GM18858 (cell line): ENCODE data around the gene BBS4.
A peak's percentile ranks its signal among the peaks of the same experiment; 100 is the strongest.
"Not testable (repeated sequence)": the region's sequence is repeated elsewhere in the genome, so short reads cannot be mapped to it uniquely, and the experiment has no call there.

Experiments
- ATAC-seq: cut with Tn5 transposase; IDR thresholded peaks from one replicate; pipeline ENCODE4 v1.9.1; 2021; ENCODE audit not compliant: unreplicated experiment

BBS4 gene, protein sequence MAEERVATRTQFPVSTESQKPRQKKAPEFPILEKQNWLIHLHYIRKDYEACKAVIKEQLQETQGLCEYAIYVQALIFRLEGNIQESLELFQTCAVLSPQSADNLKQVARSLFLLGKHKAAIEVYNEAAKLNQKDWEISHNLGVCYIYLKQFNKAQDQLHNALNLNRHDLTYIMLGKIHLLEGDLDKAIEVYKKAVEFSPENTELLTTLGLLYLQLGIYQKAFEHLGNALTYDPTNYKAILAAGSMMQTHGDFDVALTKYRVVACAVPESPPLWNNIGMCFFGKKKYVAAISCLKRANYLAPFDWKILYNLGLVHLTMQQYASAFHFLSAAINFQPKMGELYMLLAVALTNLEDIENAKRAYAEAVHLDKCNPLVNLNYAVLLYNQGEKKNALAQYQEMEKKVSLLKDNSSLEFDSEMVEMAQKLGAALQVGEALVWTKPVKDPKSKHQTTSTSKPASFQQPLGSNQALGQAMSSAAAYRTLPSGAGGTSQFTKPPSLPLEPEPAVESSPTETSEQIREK

GRCh38 chr15:72685925-72686794 is at the start of gene BBS4, which contains the start of gene HIGD2B:
Gene BBS4 (plus strand): TSS chr15:72686207. CDS start chr15:72686228, 21 bp downstream.
Gene HIGD2B (minus strand): TSS chr15:72686182. CDS start chr15:72676374, 9,808 bp downstream.
- ATAC-seq, result peak; percentile 76

GRCh38 chr15:72636519-72637282 is 49.3 kb upstream of the BBS4 start:
- ATAC-seq, result not testable (repeated sequence)

- not testable (repeated sequence) for ATAC-seq
Observed at GRCh38 chr15:72639759-72640483, 46.1 kb upstream of the BBS4 start.

- ATAC-seq, result not testable (repeated sequence)
Observed at GRCh38 chr15:72642271-72642670, 43.7 kb upstream of the BBS4 start.

GRCh38 chr15:72648631-72649253 is 37.3 kb upstream of the BBS4 start:
- not testable (repeated sequence) for ATAC-seq

GRCh38 chr15:72654397-72654796 is 31.6 kb upstream of the BBS4 start, which contains the start of gene GOLGA6B:
Gene GOLGA6B (plus strand): TSS chr15:72654697. CDS start chr15:72654738, 41 bp downstream.
- not testable (repeated sequence) for ATAC-seq

- not testable (repeated sequence) for ATAC-seq
Observed at GRCh38 chr15:72656014-72656413, 30.0 kb upstream of the BBS4 start.

GRCh38 chr15:72661081-72661480 is 24.9 kb upstream of the BBS4 start:
- ATAC-seq, result not testable (repeated sequence)

- not testable (repeated sequence) for ATAC-seq
Observed at GRCh38 chr15:72663931-72664330, 22.1 kb upstream of the BBS4 start.

DNA sequence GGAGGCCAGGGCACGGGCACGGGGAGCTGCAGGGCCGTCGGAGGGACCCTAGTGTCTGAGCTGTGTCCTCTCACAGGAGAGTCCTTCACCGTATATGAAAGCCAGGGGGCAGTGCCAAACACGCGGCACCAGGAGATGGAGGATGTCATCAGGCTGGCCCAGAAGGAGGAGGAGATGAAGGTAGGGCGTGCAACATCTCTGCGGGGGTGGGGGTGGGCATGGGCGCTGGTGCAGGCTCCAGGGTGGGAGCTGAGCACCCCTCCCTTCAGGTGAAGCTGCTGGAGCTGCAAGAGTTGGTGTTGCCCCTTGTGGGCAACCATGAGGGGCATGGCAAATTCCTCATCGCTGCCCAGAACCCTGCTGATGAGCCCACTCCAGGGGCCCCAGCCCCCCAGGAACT is 20.3 kb upstream of the BBS4 start:
- ATAC-seq, result not testable (repeated sequence)

DNA sequence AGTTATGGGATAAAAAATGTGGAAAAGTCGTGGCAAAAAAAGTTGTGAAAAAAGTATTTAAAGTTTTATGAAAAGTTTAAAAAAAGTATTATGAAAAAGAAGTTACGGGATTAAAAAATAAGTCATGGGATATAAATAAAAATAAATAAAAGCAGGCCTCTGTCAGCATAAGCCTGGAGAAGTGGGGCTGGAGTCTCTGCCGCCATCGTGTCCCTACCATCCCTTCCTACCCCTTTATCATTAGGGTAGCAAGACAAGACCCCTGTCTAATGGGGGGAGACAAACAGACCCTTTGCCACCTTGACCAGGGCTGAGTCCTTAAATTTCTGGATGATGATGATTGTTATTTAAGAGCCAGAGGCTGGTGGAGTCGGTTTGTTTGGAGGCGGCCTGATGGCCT is 16.2 kb upstream of the BBS4 start:
- ATAC-seq, result not testable (repeated sequence)

GRCh38 chr15:72670656-72671352 is 15.2 kb upstream of the BBS4 start:
- ATAC-seq, result peak; percentile 55

GRCh38 chr15:72671525-72671924 is 14.5 kb upstream of the BBS4 start:
- no peak for ATAC-seq

GRCh38 chr15:72676838-72677237 is 9.2 kb upstream of the BBS4 start:
- ATAC-seq, result no peak

- ATAC-seq, result no peak
Observed at GRCh38 chr15:72680931-72681330, 5.1 kb upstream of the BBS4 start.

- ATAC-seq, result no peak
Observed at GRCh38 chr15:72682772-72683171, 3.2 kb upstream of the BBS4 start.

- no peak for ATAC-seq
Observed at GRCh38 chr15:72685301-72685924, 594 bp upstream of the BBS4 start.

GRCh38 chr15:72688697-72689096 is 2.7 kb downstream of the BBS4 start:
- ATAC-seq, result no peak
